ENCODE results near the gene DNAH1. TPM values are rescaled to one million over a fixed set of nuclear protein-coding genes. Genes with fewer than 3 reads are reported as not detected.

Gene DNAH1
- total and polyA plus RNA-seq, 2 of the 4 experiments (the other 2 are of a cell fraction): 2.0 to 4.0 TPM

DNA sequence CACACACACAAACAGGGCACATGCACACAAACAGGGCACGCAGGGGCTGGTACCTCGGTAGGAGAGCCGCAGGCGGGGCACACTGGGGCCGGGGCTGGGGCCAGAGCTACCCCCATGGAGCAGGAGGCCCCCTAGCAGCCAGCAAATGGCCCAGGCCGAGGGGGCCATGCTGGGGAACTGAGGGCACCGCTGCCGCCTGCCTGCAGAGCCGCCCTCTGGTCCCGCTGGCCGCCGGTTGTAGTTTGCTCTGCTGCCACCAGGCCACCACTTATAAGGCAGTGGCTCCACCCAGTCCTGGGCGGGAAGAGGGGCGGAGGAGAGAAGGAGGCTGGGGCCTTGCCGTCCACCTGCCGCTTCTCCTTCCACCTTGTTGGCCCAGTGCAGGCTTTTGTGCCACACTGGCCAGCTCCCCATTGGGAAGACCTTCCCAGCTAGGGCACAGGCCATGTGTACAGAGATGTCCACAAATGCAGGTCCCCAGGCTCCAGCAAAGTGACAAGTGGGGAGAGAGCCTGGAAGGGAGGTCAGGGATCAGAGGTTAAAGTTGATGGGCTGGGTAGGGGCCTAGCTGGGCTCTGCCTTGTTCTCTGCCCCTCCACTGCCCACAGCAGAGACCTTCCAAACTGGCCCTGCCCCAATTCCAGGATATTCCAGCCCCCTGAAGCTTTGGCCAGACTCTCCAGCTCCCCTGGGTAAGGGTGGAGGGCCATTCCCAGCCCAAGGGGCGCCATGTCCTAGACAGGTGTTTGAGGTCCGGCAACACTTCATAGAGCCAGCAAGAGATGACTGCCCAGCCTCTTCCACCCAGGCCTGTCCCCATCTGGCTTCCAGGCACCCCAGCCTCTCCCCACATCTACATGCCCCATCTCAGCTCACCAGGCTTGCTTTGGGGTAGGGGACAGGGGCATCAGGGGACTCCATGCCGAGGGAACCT, 129.0 kb downstream of the DNAH1 start, which contains the start of gene SEMA3G:
SEMA3G (minus strand) TSS at position 244 of the 934 bp plus-strand sequence; CDS start at position 168, 76 bp downstream.
- H2AK9ac ChIP-seq (replicated peaks; ENCODE audit: low read depth, low read length, poor library complexity): no peak within 1 kb of the TSS
- no peak within 1 kb of the TSS for H3K4me3 ChIP-seq (ENCODE audit: insufficient read depth, low read depth, low read length)
- H2AK5ac ChIP-seq (ENCODE audit: low read depth, low read length): no peak within 1 kb of the TSS
- no peak within 1 kb of the TSS for H3K9ac ChIP-seq (ENCODE audit: low read depth, low read length)
- no peak within 1 kb of the TSS for H3K56ac ChIP-seq (ENCODE audit: extremely low read depth, insufficient read depth, low read length)
- H2BK20ac ChIP-seq (ENCODE audit: low read depth, low read length): no peak within 1 kb of the TSS
- dilution Hi-C loops (cut with HindIII; ENCODE audit: low sequenced_read_pairs, unreplicated experiment) (no loop called here), in situ Hi-C loops (cut with MboI; ENCODE audit: low sequenced_read_pairs) (no loop called here), intact Hi-C loops (cut with micrococcal nuclease) (loop anchor here (5.0 kb wide), 1 partner anchor 223 kb away; no protein-coding TSS in a partner anchor)
- H2AFZ ChIP-seq (replicated peaks; ENCODE audit: low read length, poor library complexity): peak within 1 kb of the TSS; percentile 76
- no peaks in the 10 kb centered on the region for H3K36me3 ChIP-seq (ENCODE audit: control insufficient read depth, insufficient read depth, low read length)
- no peak within 1 kb of the TSS for H2BK15ac ChIP-seq (ENCODE audit: low read depth, low read length)
- no peak within 1 kb of the TSS for H4K91ac ChIP-seq (ENCODE audit: insufficient read depth, low read depth, low read length)
- H3K9me3 ChIP-seq (ENCODE audit: control insufficient read depth, insufficient read depth, low read length): no peaks in the 10 kb centered on the region
- H4K20me1 ChIP-seq (ENCODE audit: insufficient read depth, low read length): no peaks in the 10 kb centered on the region; the same call in none of the 2 replicates
- H3K4me2 ChIP-seq (ENCODE audit: low read depth, low read length): no peak within 1 kb of the TSS
- H4K8ac ChIP-seq (ENCODE audit: low read depth in 2 of 2, low read length in 2 of 2): no peak within 1 kb of the TSS
- POLR2A ChIA-PET (ENCODE audit: unreplicated experiment): no interaction called here
- H3K4me1 ChIP-seq (ENCODE audit: control insufficient read depth, insufficient read depth, low read length): no peaks in the 10 kb centered on the region; the same call in 1 of the 2 replicates
- H3K18ac ChIP-seq (ENCODE audit: low read depth, low read length): no peak within 1 kb of the TSS
- H3K9me1 ChIP-seq (ENCODE audit: insufficient read depth, low read length): no peaks in the 10 kb centered on the region
- WGBS, 2 experiments (ENCODE audit: extremely low coverage in 2 of 2, insufficient read length in 1 of 2): 9% methylated on average over 4 of the region's 19 CpGs; no CpG with 5 or more reads in 1 of the 2 experiments
- no peak within 1 kb of the TSS for H2BK120ac ChIP-seq (ENCODE audit: low read depth, low read length)
- H3K4ac ChIP-seq (ENCODE audit: low read depth, low read length): no peak within 1 kb of the TSS
- H4K5ac ChIP-seq (ENCODE audit: low read depth, low read length): no peak within 1 kb of the TSS
- no peaks in the 10 kb centered on the region for H3K79me1 ChIP-seq (ENCODE audit: low read depth in 1 of 2, low read length in 2 of 2)
- no peaks in the 10 kb centered on the region for H3K27me3 ChIP-seq (ENCODE audit: control insufficient read depth, insufficient read depth, low read length)
- no TSS peak for BruUV-seq (replicated peaks)
- no peak within 1 kb of the TSS for H2BK5ac ChIP-seq (ENCODE audit: low read depth, low read length, poor library complexity, severe bottlenecking)
- no peak within 1 kb of the TSS for H3K27ac ChIP-seq (ENCODE audit: insufficient read depth, low read length)
- H3K23ac ChIP-seq (ENCODE audit: low read depth, low read length): no peak within 1 kb of the TSS
- CTCF ChIA-PET: interaction anchor here (1.2 to 3.2 kb wide), 5 partner anchors 12 to 32 kb away, joined by 4 to 13 read pairs (median 11); no protein-coding TSS in a partner anchor
- ATAC-seq (ENCODE audit: low read depth) (peak; percentile 92), DNase-seq (peak; percentile 34)
- TF ChIP-seq CEBPB (IDR thresholded peaks at IDR 0.05; ENCODE audit: low read depth, low read length): no peak
- TF ChIP-seq, protein P1, sequence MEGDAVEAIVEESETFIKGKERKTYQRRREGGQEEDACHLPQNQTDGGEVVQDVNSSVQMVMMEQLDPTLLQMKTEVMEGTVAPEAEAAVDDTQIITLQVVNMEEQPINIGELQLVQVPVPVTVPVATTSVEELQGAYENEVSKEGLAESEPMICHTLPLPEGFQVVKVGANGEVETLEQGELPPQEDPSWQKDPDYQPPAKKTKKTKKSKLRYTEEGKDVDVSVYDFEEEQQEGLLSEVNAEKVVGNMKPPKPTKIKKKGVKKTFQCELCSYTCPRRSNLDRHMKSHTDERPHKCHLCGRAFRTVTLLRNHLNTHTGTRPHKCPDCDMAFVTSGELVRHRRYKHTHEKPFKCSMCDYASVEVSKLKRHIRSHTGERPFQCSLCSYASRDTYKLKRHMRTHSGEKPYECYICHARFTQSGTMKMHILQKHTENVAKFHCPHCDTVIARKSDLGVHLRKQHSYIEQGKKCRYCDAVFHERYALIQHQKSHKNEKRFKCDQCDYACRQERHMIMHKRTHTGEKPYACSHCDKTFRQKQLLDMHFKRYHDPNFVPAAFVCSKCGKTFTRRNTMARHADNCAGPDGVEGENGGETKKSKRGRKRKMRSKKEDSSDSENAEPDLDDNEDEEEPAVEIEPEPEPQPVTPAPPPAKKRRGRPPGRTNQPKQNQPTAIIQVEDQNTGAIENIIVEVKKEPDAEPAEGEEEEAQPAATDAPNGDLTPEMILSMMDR (conservative IDR thresholded peaks at IDR 0.05; ENCODE audit: low read depth, low read length): peak; percentile 50
- no peak within 1 kb of the TSS for H3K14ac ChIP-seq (replicated peaks; ENCODE audit: low read depth, low read length)
